Cardiac muscle cell (in vitro differentiated cells and primary cell): ENCODE results near the gene MMP21. TPM values are rescaled to one million over a fixed set of nuclear protein-coding genes. Genes with fewer than 3 reads are reported as not detected.
A peak's percentile ranks its signal among the peaks of the same experiment; 100 is the strongest.

Experiments
- DNase-seq, 2 donors: peaks; one replicate each; pipeline versions ENCODE4 v3.0.0 to v3.0.0-alpha.2; 2010 to 2017; ENCODE audit warnings: low read depth in 1 of 2, low spot score in 1 of 2
- H3K27ac ChIP-seq: fragments of 200-600 bp; sonication (generic); 2 replicates; pipeline ENCODE4 v1.5.1; 2016
- H3K27me3 ChIP-seq: fragments of 200-600 bp; sonication (generic); 2 replicates; pipeline ENCODE4 v1.6.0; 2016; ENCODE audit warnings: control low read depth
- H3K36me3 ChIP-seq: fragments of 200-600 bp; sonication (generic); 2 replicates; pipeline ENCODE4 v1.5.1; 2016; ENCODE audit warnings: control low read depth
- H3K4me1 ChIP-seq: fragments of 200-600 bp; sonication (generic); 2 replicates; pipeline ENCODE4 v1.8.1; 2017; ENCODE audit warnings: low read depth, mild to moderate bottlenecking, mixed run types
- H3K4me3 ChIP-seq: fragments of 200-600 bp; sonication (generic); 2 replicates; pipeline ENCODE4 v1.5.1; 2016; ENCODE audit warnings: mild to moderate bottlenecking
- H3K9me3 ChIP-seq: fragments of 200-600 bp; sonication (generic); 2 replicates; pipeline ENCODE4 v1.5.1; 2017; ENCODE audit warnings: low read depth, mild to moderate bottlenecking, control low read depth
- CTCF ChIP-seq: IDR thresholded peaks from 2 replicates; pipeline ENCODE4 v1.5.1; 2012; ENCODE audit warnings: low read depth, mild to moderate bottlenecking, low read length
- polyA plus RNA-seq: library from polyadenylated mRNA; unstranded; fragments of >200 nt; fragmentation: Nextera tagmentation; extraction: Ambion mirVana; gene quantifications from 2 replicates; pipeline ENCODE4 v1.2.1, GENCODE V29; 2016
- total RNA-seq: library from RNA; depleted of rRNA; stranded (reverse); fragments of >200 nt; gene quantifications from 2 replicates; pipeline ENCODE4 v1.2.3, GENCODE V29; 2016

MMP21 gene
- total and polyA plus RNA-seq, 2 experiments from 2014 or later = not detected

- H3K27me3 ChIP-seq = no peaks in the 10 kb centered on the region
- peaks cover 1% of the 10 kb centered on the region for H3K36me3 ChIP-seq
- H3K9me3 ChIP-seq = no peaks in the 10 kb centered on the region
- no peaks in the 10 kb centered on the region for H3K4me1 ChIP-seq
- no peak overlapping the region for H3K27ac ChIP-seq
- DNase-seq = no peak
- H3K4me3 ChIP-seq = no peak overlapping the region
- TF ChIP-seq CTCF = no peak
Observed at GRCh38 chr10:125770844-125771243, 4.8 kb downstream of the MMP21 start.

GRCh38 chr10:125769175-125769574 lies 6.4 kb downstream of the MMP21 start:
- peaks cover 15% of the 10 kb centered on the region for H3K36me3 ChIP-seq
- TF ChIP-seq CTCF = no peak
- H3K27me3 ChIP-seq = no peaks in the 10 kb centered on the region
- H3K4me3 ChIP-seq = no peak overlapping the region
- H3K9me3 ChIP-seq = no peaks in the 10 kb centered on the region
- no peak overlapping the region for H3K27ac ChIP-seq
- no peaks in the 10 kb centered on the region for H3K4me1 ChIP-seq
- DNase-seq = no peak

GRCh38 chr10:125768219-125768855 lies 7.3 kb downstream of the MMP21 start:
- Histone ChIP-seq H3K36me3 (peaks cover 23% of the 10 kb centered on the region), H3K27ac (no peak overlapping the region), H3K27me3 (no peaks in the 10 kb centered on the region), H3K9me3 (no peaks in the 10 kb centered on the region), H3K4me1 (no peaks in the 10 kb centered on the region), H3K4me3 (no peak overlapping the region)
- DNase-seq = peak; percentile 33 to 50
- no peak for TF ChIP-seq CTCF

GRCh38 chr10:125766511-125766910 lies 9.1 kb downstream of the MMP21 start:
- Histone ChIP-seq H3K36me3 (peaks cover 28% of the 10 kb centered on the region), H3K27ac (no peak overlapping the region), H3K9me3 (no peaks in the 10 kb centered on the region), H3K4me1 (no peaks in the 10 kb centered on the region), H3K4me3 (no peak overlapping the region), H3K27me3 (no peaks in the 10 kb centered on the region)
- no peak for TF ChIP-seq CTCF
- DNase-seq = no peak

- Histone ChIP-seq H3K9me3 (no peaks in the 10 kb centered on the region), H3K4me3 (no peak overlapping the region), H3K4me1 (no peaks in the 10 kb centered on the region), H3K27me3 (no peaks in the 10 kb centered on the region), H3K27ac (no peak overlapping the region), H3K36me3 (peaks cover 32% of the 10 kb centered on the region)
- no peak for DNase-seq
- no peak for TF ChIP-seq CTCF
Observed at GRCh38 chr10:125765835-125766234, 9.8 kb downstream of the MMP21 start.
